ENCODE results near the gene SBSN.

SBSN gene

DNA sequence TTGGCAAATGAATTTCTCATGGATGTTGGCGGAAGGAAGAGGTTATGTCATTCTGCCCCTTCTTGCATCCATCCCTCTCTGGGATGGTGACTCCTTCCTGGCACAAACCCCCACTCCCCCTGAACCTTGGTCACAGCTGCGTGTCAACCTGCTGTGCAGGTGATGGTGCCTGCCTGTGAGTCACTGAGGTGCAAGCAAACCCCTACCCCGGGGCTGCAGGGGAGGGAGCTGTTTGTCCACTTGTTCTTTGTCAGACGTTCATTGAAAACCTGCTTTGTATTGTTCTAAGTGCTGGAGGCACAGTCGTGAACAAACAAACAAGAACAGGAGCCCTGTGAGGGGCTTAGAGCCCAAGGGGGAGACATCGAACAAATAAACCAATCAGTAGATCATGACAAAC, 3.2 kb upstream of the SBSN start:
- no peak for ATAC-seq

GRCh38 chr19:35529241-35530218, 1.4 kb upstream of the SBSN start:
- DNase-seq, result no peak
- ATAC-seq, result no peak

More for the DNA sequence above, 3.2 kb upstream of the SBSN start:
- DNase-seq, result no peak

- no peak for DNase-seq
- no peak for ATAC-seq
Measured at GRCh38 chr19:35525873-35526272, 2.2 kb downstream of the SBSN start.

- no peak for ATAC-seq
- DNase-seq, result no peak
Measured at GRCh38 chr19:35524181-35524837, 3.8 kb downstream of the SBSN start.

GRCh38 chr19:35522745-35523327, 5.3 kb downstream of the SBSN start:
- ATAC-seq, result no peak
- no peak for DNase-seq

DNA sequence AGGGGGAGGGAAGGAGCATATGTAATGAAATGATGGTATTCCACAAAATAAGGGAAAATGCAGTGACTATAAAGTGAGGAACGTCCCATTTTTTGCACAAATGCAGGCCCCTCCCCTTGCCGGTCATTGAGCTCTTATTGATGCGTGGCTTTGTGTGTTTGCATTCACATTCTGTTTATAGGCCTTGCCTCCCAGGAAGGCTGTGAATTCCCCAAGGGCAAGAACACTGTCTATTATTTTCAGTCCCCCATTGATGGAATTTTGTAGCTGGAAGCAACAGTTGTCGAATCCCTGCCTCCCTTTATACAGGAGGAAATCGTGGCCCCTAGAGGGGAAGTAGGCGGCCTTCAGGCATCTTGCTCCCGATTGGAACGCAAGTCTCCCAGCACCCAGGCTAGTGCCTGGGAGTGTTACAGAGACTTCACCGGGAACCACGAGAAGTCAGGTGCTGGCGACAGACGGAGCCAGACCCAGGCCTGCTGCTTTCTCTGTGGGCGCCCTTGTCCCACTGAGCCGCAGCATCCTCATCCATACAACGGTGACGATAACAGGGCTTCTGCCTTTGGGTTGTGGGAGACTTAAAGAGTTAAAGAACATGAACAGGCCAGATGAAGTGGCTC, 6.9 kb downstream of the SBSN start:
- no peak for ATAC-seq
- DNase-seq, result no peak

DNA sequence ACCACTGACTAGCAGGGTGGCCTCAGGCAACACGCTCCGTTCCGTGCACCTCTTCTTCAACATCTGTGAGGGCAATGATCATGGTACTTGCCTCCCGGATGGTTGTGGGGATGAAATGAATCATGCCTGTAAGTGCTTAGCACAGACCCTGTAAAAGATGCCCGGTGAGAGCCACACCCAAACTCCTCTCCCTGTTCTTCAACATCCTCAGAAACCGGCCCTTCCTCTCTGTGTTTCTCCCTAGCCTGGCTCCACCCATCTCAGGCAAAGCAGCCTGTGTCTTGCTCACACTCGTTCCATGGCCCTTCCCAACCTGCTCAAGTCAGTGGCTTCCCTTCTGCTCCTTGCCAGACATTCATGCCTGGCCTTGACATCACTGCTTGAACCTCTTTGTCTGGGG, 8.8 kb downstream of the SBSN start:
- ATAC-seq (no peak), DNase-seq (no peak)

GRCh38 chr19:35518313-35518712, 9.8 kb downstream of the SBSN start:
- ATAC-seq, result no peak

DNA sequence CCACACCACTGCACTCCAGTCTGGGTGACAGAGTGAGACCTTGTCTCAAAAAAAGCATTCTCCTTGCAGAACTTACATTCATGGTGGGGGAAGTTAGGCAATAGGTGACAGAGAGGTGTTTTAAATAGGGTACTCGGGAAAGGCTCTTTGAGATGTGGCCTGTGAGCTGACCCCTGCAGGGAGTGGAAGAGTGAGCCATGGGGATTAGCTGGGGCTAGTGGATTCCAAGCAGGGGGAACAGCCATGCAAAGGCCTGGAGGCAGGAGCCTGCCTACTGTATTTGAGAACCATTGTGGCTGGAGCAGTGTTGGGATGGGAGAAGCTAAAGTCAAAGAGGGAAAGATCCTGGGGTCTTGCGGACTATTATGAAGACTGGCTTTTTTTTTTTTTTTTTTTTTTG, 10.8 kb downstream of the SBSN start:
- ATAC-seq (no peak), DNase-seq (no peak)

More at GRCh38 chr19:35518313-35518712, 9.8 kb downstream of the SBSN start:
- no peak for DNase-seq

- no peak for DNase-seq
- ATAC-seq, result no peak
Measured at GRCh38 chr19:35516310-35516709, 11.8 kb downstream of the SBSN start.

DNA sequence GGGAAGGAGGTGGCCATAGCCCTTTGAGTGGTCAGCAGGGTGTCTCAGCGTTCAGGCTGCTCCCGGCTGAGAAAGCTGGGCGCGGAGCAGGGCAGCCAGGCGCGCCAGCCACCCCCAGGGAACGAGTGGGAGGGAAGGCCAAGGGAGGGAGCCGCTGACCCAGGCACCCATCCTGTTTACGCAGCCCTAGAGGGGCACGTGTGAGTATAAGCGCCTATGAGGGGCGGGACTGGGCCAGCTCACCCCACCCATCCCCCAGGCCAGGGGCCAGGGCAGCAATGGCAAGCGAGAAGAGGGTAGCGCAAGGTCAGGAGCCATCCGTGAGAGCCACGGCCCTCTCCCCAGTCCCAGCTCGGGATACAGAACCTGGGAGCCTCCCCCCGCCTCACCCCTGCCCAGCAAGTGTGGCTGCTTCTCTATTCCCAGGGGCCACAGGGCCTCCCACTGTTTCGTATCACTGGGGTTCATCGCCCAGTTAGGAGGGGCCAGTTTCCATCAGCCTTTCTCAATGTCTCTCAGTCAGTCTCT, 13.8 kb downstream of the SBSN start:
- no peak for ATAC-seq
- no peak for DNase-seq

DNA sequence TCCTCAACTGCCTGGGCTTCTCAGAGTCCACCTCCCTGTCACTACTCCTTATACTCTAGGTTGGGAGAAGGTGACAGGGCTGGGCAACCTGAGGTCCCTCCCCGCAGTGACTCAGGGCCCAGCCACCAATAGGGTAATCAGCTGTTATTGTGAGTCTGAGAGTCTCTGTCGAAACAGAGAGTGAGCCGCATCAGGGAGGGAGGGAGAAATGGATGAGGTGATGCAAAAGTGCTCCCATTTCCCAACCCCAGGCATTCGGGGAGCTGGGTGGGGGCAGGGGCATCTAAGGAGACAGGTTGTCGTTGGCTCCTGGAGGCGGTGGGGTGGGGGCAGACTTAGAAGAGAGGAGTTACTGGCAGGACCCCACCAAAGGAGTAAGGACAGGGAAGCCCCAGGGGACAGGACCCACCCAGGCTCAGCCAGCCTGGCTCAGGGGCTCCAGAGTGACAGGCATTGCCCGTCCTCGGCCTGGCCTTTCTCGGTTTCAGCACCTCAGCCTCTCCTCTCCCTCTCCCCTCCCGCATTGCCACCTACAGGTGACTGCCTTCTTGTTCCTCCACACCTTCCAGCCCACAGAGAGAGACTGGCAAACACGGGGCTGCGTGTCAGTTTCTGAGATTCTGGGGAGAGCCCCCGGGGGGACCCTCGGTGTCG, 14.4 kb downstream of the SBSN start, which contains the start of gene DMKN:
TSS of gene DMKN (minus strand) at position 22 of the 654 bp plus-strand sequence. CDS start 174 bp downstream, outside the sequence.
- DNase-seq (no peak), ATAC-seq (no peak)

GRCh38 chr19:35512831-35513627, 15.1 kb downstream of the SBSN start:
- DNase-seq (no peak), ATAC-seq (no peak)

DNA sequence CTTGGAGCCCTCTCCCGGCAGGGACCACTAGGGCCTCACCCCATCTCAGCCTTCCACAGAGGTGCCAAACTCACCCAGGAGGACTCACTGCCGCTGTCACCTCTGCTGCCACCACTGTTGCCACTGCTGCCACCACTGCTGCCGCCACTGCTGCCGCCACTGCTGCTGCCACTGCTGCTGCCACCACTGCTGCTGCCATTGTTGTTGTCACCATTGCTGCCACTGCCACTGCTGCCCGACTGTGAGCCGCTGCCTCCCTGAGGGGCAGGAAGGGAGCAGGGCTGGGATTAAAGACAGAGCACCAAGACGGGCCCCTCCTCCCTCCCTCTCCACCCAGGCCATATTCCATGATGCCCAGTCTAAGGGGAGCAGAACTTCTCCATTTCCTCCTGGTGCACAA, 16.8 kb downstream of the SBSN start:
- ATAC-seq (no peak), DNase-seq (no peak)

DNA sequence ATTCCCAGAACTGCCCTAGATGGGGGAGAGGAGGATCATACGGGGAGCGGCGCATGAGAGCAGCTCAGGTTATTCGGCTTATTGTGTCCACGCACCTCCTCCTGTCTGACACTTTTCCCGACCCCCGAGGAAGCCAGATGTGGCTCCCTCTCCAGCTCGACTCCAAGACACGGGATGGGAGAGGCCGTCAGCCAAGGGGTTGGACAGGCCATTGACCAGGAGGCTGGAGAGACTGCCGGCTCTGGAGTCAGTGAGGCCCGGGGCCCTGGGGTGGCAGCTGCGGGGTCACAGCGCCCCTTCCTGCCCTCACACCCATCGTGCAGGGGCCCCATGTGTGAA, 17.5 kb downstream of the SBSN start:
- DNase-seq, result no peak
- ATAC-seq, result no peak

- peak; percentile 69 for ATAC-seq
- DNase-seq, result peak; percentile 90
Measured at GRCh38 chr19:35509861-35510625, 18.1 kb downstream of the SBSN start.

DNA sequence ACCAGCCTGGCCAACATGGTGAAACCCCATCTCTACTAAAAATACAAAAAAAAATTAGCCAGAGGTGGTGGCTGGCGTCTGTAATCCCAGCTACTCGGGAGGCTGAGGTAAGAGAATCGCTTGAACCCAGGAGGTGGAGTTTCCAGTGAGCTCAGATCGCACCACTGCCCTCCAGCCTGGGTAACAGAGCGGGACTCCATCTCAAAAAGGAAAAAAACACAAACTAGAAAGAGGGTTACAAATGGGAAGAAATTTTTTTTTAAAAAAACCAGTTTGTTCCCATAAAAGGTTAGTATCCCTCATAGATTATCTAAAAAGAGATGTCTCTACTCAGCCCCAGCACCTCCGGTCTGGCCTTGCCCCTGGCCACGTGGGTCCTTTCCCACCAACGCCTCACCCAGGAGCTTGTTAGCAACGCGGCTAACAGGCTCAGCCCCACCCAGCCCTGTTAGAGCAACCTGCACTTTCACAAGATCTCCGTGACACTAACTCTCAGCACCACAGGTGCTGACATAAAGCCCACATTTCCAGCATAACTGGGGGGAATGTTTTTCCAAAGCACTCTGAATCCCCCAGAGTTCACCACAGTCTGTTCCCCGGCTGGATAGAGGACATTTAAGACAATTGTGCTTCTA, 19.0 kb downstream of the SBSN start:
- DNase-seq (peak; percentile 39), ATAC-seq (no peak)

DNA sequence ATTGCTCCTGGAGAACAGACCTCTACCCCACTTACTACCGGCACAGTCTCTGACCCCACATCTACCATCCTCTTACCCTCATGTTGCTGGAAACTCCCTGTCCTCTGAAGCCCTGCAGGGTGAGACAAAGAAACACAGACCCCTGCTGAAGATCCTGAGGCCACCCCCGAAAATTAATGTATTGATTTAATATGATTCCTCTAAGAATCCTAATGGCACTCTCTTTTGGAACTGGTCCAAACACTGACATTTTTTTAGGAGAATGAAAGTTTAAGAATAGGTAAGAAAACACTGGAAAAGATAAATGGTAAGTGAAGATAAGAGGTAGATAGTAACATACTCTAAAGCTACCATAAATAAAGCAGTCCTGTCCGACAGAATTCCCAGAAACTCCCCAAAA, 20.0 kb downstream of the SBSN start:
- DNase-seq, result no peak
- ATAC-seq, result no peak

DNA sequence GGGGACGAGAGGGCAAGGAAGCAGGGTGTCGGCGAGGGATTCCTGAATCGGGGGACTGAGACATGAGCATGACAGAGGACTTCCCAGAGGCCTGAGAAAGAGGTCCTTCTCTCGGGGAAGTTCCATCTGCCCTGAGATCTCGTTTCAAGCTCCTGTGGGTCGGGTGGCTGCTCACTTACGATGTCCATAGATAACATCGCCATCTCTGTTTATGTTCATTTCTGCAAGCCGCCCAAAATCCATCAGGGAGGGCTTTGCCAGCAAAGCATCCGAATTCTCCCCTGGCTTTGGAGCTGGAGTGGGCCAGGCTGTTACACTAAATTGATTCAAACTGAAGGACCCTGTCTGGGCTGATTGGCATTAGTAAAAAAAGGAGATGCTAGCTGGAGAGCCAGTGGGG, 20.6 kb downstream of the SBSN start:
- DNase-seq (no peak), ATAC-seq (no peak)

DNA sequence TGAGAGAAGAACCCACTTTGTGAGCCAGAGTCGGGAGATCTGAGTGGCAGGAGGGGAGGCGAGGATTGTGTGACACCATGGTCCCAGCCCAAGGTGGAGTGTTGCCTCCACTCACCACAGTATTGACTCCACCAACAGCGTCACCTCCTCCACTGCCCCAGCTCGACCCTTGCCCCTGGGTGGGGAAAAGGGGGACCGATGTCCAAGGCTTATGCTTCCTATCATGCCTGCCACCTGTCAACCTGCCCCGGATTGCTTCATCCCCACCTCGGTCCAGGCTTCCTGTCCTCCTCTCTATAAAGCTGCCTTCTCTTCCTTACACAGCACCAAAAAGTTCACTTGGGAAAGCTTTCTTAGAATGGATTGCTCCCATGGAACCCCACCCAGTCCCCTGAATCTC, 22.1 kb downstream of the SBSN start:
- DNase-seq, result no peak
- ATAC-seq, result no peak
